IPS-18c (cell line): ENCODE results near the gene SBNO1.

Experiments
- H3K4me3 ChIP-seq: 2 replicates; pipeline ENCODE4 v1.7.0; 2013; ENCODE audit warnings: low read depth, mild to moderate bottlenecking, low read length, moderate library complexity; ENCODE audit not compliant: insufficient read depth
- H3K9me3 ChIP-seq: one replicate; pipeline ENCODE4 v1.6.1; 2013; ENCODE audit warnings: mild to moderate bottlenecking, low read length, moderate library complexity; ENCODE audit not compliant: control insufficient read depth, insufficient read depth

Gene SBNO1

GRCh38 chr12:123245678-123246077, 119.0 kb downstream of the SBNO1 start:
- H3K9me3 ChIP-seq = peaks cover 8% of the 10 kb centered on the region
- no peak overlapping the region for H3K4me3 ChIP-seq

GRCh38 chr12:123243671-123244262, 120.9 kb downstream of the SBNO1 start:
- peaks cover 6% of the 10 kb centered on the region for H3K9me3 ChIP-seq
- no peak overlapping the region for H3K4me3 ChIP-seq

DNA sequence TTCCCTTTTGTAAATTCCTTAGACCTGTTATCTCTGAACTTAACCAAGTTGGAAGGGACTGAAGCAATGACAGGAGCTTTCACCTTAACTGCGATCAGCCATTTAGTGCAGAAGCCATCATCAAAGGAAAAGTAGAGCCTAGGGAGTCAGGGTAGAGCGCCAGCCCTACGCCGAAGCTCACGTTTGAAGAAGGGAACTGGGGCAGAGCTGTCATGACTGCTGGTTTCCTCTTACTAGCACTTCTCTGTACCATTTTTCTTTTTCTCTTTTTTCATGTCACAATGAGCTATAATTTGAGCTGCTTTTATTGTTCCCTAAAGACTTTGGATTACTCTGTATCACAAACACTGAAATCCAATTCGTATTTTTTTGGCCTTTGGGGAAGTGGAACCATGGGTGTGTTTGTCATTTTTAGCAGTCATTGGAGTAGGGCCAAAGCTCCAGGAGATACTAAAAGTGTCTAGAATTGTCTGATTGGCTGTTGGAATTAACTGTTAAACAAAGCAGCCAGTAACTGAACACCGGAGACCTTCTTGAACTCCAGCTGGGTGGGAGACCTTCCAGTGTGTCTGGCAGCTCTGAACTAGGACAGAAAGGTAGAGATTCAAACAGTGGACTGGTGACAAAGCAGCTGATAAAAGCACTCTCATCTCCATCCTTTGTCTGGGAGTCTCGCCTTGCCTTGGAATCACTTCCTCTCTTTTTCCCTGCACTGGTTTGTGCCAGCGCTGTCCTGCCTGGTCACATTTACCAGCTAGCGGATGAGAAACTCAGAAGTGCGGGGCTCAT, 122.3 kb downstream of the SBNO1 start:
- Histone ChIP-seq H3K9me3 (no peaks in the 10 kb centered on the region), H3K4me3 (no peak overlapping the region)
